ENCODE measurements around the gene SLC36A3.
A peak's percentile ranks its signal among the peaks of the same experiment; 100 is the strongest.
"Not testable (repeated sequence)": the region's sequence is repeated elsewhere in the genome, so short reads cannot be mapped to it uniquely, and the experiment has no call there.

Gene SLC36A3

DNA sequence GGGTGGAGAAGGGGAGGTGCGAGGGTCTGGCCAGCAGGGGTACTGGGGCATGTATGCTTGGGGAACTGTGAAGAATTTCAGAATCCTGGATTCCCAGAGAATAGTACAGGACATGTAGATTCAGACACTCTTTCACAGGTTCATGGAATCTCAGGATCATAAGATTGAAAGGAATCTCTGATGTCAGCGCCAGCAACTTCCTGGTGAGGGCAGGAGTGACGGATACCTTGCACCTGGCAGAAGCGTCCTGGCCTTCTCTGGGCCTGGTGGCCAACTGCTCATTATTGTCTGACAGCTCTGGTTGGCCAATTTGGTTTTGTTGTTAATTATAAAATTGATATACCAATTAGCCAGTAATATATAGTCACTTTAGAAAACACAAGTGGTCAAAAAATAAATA is 43.6 kb downstream of the SLC36A3 start:
- TF ChIP-seq, protein P1, sequence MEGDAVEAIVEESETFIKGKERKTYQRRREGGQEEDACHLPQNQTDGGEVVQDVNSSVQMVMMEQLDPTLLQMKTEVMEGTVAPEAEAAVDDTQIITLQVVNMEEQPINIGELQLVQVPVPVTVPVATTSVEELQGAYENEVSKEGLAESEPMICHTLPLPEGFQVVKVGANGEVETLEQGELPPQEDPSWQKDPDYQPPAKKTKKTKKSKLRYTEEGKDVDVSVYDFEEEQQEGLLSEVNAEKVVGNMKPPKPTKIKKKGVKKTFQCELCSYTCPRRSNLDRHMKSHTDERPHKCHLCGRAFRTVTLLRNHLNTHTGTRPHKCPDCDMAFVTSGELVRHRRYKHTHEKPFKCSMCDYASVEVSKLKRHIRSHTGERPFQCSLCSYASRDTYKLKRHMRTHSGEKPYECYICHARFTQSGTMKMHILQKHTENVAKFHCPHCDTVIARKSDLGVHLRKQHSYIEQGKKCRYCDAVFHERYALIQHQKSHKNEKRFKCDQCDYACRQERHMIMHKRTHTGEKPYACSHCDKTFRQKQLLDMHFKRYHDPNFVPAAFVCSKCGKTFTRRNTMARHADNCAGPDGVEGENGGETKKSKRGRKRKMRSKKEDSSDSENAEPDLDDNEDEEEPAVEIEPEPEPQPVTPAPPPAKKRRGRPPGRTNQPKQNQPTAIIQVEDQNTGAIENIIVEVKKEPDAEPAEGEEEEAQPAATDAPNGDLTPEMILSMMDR (conservative IDR thresholded peaks at IDR 0.05) = no peak

DNA sequence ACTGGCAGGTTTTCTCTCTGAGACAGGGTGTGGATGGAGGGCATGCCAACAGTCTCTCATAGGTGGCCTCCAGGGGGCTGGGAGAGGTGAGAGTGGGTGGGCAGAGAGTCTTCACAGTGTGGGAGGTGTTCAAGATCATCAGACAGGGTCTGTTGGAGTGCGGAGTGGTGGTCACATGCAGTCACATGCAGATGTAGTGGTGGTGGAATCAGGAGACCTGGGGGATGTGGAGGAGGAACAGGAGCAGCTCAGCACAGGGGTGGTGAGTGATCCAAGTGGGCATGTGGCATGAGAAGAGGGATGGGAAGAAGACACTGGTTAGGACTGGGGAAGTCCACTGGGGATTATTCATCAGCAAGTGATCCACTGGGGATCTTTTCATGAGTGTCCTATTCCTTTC is 44.8 kb downstream of the SLC36A3 start:
- TF ChIP-seq, protein P1 (conservative IDR thresholded peaks at IDR 0.05) = no peak
- no peak overlapping the region for H3K27ac ChIP-seq

More for the DNA sequence above, 43.6 kb downstream of the SLC36A3 start:
- H3K27ac ChIP-seq = no peak overlapping the region

DNA sequence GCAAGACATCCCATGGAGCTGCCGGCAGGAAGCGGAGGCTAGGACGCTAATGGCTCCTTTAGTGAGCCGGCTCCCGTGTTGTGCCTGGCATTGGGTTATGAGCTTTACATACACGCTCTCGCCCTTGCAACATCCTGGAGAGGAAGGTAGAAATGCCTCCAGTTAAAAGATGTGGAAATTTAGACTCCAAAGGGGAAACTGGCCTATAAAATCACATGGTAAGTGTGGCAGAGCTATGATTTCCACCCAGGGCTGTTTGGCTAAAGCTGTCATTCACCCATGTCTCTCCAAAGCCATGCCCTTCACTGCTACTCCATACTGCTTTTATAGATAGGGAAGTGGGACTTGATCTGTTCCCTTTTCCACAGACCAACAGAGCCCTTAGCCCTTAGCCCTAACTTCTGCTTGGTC is 45.4 kb downstream of the SLC36A3 start:
- no peak overlapping the region for H3K27ac ChIP-seq
- TF ChIP-seq, protein P1 (conservative IDR thresholded peaks at IDR 0.05) = no peak

DNA sequence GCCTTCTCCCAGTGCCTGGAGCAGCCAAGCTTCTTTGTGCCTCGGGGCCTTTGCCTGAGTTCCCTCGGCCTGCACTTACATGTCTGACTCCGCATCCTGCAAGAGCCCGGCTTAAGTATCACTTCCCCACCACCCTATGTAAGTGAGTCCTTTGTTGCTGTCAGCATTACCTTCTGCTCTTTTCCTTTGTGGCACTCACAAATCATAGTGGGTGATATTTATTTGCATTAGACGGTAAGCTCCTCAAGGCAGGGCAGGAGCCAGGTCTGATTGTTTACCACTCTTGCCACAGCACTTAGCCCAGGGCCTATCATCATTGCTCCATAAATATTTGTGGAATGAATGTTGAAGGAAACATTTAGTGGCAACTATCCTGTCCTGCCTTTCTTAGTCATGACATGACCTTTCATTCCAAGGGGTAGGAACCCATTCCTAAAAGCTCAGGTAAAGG is 45.8 kb downstream of the SLC36A3 start:
- TF ChIP-seq, protein P1 (conservative IDR thresholded peaks at IDR 0.05) = no peak
- H3K27ac ChIP-seq = no peak overlapping the region

DNA sequence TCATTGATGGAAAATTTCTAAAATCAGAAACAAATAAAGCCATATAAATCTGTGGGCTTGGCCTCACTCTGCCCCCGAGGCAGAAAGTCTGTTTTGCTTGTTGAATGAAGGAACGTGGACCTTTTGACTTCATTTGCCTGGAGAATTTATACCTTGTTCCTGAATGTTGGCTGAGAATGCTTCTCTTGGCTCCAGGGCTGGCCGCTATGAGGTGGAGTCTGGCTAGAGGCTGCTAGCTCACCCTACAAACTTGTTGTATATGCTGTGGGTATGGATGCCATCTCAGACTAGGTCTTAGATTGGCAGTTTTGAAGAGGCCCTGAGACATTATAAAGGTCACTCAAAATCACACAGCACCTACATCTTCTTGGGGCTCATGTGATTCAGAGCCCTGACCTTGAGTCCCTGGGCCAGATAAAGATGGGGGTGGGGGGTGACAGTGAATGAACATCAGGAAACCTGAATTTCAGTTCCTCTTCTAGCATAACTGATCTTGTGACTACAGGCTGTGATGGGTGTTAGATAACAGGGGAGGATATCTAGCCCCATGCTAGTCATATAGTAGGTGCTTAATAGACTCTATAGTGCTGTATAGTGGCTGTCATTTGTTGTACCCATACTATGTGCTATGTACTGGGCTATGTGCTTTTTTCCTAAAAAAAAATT is 47.8 kb downstream of the SLC36A3 start:
- TF ChIP-seq, protein P1 (conservative IDR thresholded peaks at IDR 0.05) = no peak
- H3K27ac ChIP-seq = no peak overlapping the region

DNA sequence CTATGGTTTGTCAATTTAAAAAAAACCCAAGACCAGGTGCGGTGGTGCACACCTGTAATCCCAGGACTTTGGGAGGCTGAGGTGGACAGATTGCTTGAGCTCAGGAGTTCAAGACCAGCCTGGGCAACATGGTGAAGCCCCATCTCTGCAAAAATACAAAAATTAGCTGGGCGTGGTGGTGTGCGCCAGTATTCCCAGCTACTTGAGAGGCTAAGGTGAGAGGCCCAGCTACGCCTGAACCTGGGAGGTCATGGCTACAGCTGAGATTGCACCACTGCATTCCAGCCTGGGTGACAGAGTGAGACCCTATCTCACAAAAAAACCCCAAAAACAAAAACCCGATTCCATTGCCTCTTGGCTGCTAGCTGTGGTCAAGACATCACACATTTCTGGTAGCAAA is 48.6 kb downstream of the SLC36A3 start:
- H3K27ac ChIP-seq = not testable (repeated sequence)

DNA sequence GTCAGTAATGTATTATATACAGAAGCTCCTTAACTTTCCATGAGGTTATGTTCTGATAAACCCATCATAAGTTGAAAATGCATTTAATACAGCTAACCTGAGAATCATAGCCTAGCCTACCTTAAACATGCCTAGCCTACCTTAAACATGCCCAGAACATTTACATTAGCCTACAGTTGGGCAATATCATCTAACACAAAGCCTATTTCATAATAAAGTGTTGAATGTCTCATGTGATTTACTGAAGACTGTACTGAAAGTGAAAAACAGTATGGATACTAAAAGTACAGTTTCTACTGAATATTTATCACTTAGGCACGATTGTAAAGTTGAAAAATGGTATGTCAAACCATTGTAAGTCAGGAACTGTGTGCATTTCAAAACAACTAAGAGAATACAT is 49.0 kb downstream of the SLC36A3 start:
- TF ChIP-seq, protein P1 (conservative IDR thresholded peaks at IDR 0.05) = no peak
- no peak overlapping the region for H3K27ac ChIP-seq

DNA sequence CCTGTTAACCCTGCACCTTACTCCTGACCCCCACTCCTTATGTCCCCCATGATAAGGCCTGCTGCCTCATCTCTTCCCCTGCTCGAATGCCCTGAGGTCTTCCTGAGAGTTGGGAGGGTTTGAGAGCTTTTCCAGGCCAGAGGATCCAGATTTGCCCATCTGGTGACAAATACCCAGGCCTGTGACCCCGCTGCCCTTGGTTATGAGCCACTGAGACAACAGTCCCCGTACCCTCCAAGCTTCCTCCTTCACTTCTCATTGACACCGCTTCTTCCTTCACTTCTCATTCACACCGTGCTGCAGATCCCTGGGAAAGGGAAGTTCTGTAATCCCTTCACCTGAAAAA is 50.0 kb downstream of the SLC36A3 start:
- H3K27ac ChIP-seq = peak overlapping the region; percentile 76
- TF ChIP-seq, protein P1 (conservative IDR thresholded peaks at IDR 0.05) = no peak

All from VCaP (cell line).